LNCaP clone FGC (cell line): Measurements from ENCODE around the gene SNX27.

Source experiments
- DNase-seq: peaks from one replicate; pipeline ENCODE4 v3.0.0-alpha.2; 2011; ENCODE audit warnings: low read depth
- H3K4me3 ChIP-seq: 2 replicates; pipeline ENCODE4 v1.5.1; 2011; ENCODE audit warnings: mild to moderate bottlenecking, low read depth, low read length, control low read depth
- TF ChIP-seq, protein P1 (sequence below): IDR thresholded peaks from 2 replicates; pipeline ENCODE4 v1.5.1; 2012; ENCODE audit warnings: mild to moderate bottlenecking; ENCODE audit not compliant: control insufficient read depth, insufficient read depth; ENCODE audit errors: extremely low read depth

SNX27 gene

DNA sequence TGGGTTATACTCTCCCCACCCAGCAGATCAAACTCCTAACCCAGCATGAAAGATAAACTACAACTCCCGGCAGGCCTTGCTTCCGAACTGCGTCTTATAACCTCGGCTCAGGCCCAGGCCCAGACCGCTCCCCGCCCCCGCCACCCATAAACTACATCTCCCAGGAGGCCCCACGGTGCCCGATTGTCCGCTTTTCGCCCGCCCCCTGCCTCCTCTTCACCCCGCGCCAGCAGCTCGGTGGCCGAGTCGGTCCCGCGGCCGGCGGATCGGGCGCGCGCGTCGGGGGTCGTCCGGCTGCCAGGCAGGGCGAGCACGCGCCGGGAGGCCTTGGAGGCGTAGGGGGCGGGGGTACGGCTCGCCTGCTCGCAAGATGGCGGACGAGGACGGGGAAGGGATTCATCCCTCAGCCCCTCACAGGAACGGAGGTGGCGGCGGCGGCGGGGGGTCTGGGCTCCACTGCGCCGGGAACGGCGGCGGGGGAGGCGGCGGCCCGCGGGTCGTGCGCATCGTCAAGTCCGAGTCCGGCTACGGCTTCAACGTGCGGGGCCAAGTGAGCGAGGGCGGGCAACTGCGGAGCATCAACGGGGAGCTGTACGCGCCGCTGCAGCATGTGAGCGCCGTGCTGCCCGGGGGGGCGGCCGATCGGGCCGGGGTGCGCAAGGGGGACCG, at the start of gene SNX27:
Gene SNX27, plus strand, starts transcription at position 219 of the 669 bp plus-strand sequence. Its CDS starts 152 bp downstream, at position 371.
- TF ChIP-seq, protein P1, sequence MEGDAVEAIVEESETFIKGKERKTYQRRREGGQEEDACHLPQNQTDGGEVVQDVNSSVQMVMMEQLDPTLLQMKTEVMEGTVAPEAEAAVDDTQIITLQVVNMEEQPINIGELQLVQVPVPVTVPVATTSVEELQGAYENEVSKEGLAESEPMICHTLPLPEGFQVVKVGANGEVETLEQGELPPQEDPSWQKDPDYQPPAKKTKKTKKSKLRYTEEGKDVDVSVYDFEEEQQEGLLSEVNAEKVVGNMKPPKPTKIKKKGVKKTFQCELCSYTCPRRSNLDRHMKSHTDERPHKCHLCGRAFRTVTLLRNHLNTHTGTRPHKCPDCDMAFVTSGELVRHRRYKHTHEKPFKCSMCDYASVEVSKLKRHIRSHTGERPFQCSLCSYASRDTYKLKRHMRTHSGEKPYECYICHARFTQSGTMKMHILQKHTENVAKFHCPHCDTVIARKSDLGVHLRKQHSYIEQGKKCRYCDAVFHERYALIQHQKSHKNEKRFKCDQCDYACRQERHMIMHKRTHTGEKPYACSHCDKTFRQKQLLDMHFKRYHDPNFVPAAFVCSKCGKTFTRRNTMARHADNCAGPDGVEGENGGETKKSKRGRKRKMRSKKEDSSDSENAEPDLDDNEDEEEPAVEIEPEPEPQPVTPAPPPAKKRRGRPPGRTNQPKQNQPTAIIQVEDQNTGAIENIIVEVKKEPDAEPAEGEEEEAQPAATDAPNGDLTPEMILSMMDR, result no peak
- DNase-seq, result peak; percentile 74
- H3K4me3 ChIP-seq, result peak within 1 kb of the TSS; percentile 78

DNA sequence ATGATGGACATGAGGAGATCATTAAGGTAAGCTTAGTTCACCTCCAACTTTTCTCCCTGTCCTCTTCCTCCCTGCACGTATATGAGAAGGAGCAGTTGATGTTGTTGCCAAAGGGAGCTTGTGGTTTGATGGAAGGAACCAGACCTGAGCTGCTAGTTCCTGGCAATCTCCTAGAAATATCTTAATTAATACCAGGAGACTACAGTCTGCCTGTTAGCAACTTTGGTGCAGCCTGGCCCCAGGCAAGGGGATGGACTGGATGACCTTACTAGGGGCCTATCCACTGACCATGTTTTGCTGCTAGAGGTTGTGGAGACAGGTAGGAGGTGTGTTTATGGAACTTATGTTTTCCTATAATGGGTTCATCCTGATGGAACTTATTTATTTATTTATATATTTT, 49.2 kb upstream of the SNX27 start:
- TF ChIP-seq, protein P1, result no peak
- no peak overlapping the region for H3K4me3 ChIP-seq
- DNase-seq, result no peak

DNA sequence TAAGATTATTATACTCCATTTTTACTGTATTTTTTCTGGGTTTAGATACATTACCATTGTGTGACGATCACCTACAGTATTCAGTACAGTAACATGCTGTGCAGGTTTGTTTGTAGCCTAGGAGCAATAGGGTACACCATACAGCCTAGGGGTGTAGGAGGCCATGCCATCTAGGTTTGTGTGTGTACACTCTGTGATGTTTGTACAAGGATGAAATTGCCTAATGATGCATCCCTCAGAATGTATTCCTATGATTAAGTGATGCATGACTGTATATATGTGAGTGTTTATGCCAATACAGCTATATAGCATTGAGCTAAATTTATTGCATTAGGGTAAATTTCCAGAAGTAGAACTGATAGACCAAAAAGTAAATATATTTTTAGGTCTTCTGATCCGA, 48.5 kb upstream of the SNX27 start:
- no peak for DNase-seq
- TF ChIP-seq, protein P1, result no peak

DNA sequence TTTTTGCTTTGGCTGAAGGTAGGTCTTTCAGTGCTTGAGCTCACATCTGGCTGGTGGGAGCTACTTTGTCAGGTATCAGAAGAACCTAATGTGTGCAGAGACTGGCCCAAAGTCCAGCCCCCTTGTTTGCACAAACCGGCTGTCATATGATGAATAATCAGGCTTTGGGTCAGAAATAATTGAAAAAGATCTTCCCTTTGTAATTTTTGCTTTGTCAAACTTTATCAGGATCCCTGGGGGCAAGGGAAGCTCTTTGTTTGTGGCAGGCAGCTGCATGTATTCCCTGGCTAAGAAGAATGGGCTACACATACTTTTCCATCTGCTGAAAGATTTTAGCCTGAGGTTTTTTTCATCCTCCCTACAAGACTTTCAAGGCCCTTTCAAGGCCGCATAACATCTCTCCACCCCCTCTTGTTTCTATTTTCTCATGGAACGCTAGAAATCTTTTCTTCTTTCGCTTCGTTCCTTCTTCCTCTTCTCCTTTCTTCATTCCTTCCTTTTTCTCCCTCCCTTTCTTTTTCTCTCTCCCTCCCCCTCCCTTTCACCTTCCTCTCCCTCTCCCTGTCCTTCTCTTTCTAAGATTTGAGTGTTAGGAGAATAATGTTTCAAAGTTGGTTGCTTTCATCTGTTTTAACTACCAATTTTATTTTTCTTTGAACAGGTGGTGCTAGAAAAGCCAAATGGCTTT, 46.2 kb upstream of the SNX27 start:
- H3K4me3 ChIP-seq, result no peak overlapping the region
- TF ChIP-seq, protein P1, result no peak
- DNase-seq, result no peak

More for the DNA sequence above, 48.5 kb upstream of the SNX27 start:
- no peak overlapping the region for H3K4me3 ChIP-seq

DNA sequence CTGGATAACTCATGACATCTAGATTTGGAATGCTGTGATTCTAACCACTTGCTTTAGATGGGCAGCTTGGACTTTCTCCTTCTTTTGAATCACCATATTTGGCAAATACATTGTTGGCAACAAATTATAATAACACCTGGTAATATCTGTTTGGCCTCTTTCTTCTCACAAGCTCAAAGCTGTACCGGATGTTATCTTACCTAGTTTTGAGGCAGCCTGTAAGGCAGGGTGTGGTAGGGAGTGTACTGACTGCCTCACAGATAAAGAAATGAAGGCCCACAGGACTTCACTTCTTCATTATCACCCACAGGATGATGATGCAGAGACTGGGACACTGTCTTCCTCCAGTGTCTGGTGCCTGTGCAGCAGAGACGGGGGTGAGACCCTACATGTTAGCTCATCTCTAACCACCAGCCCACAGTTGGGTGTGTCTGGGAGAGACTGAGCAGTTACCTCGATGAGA, 43.2 kb upstream of the SNX27 start:
- no peak overlapping the region for H3K4me3 ChIP-seq
- DNase-seq, result no peak
- TF ChIP-seq, protein P1, result no peak

DNA sequence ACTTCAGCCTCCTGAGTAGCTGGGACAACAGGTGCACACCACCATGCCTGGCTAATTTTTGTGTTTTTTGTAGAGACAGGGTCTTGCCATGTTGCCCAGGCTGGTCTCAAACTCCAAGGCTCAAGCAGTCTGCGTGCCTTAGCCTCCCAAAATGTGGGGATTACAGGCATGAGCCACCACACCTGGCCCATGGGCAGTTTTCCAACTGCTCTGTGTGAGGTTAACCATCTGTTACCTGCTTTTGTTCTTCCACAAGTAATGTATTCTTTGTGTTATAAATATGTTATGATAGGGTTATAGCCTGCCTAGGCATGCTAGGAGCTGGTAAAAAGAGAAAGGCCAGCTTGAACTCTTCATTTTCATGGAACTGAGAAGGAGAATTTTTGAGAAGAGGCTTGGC, 41.0 kb upstream of the SNX27 start:
- TF ChIP-seq, protein P1, result no peak
- no peak for DNase-seq
- no peak overlapping the region for H3K4me3 ChIP-seq
